HFF-Myc (cell line): ENCODE results near the gene KIF2A.

Source experiments
- DNase-seq: peaks from one replicate; pipeline ENCODE4 v3.0.0-alpha.2; 2011; ENCODE audit warnings: low read depth; ENCODE audit errors: extremely low read depth
- H3K4me3 ChIP-seq: replicated peaks from 2 replicates; pipeline ENCODE4 v1.5.1; 2011; ENCODE audit warnings: low read depth, mild to moderate bottlenecking, control low read depth, low read length
- TF ChIP-seq, protein P1 (sequence below): IDR thresholded peaks from 2 replicates; pipeline ENCODE4 v1.5.1; 2012; ENCODE audit warnings: mild to moderate bottlenecking, low read depth, low read length, control low read depth; ENCODE audit errors: missing control alignments

The KIF2A gene

DNA sequence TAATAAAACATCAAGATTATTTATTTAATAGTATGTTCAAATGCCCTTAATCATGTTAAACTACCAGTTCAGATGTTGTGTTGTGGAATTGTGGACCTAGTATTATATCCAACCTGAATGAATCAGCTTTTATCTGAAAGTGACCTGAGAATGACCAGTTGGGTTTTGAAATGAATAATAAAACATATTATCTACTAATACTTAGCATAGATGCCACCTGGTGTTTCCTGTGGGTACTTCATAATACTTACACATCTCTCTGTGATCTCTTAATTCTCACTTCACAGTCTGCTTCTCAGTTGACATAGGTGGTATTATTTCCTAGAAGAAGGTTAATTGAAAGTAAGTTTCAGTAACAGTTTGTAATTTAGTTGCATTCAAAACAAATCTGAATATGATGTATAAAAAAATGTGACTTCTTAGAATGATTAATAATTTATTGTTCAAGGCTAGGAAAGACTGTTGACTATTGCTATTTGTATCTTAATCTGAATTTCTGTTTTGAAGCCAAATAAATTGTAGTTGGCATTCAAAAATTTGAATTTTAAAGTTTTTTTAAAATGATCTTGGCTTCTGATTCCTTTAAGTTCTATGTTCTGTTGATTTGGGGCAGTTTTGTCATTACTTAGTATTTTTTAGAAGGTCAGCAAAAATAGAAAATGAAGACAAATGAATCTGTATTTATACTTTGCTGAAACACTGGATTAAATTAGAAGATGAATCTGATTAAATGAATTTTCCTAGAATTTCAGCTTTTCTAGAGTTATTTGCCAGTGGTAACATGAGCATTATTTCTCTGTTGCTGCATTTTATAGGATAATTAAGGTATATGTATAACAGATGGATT is 48.2 kb downstream of the KIF2A start:
- no peak overlapping the region for H3K4me3 ChIP-seq
- TF ChIP-seq, protein P1, sequence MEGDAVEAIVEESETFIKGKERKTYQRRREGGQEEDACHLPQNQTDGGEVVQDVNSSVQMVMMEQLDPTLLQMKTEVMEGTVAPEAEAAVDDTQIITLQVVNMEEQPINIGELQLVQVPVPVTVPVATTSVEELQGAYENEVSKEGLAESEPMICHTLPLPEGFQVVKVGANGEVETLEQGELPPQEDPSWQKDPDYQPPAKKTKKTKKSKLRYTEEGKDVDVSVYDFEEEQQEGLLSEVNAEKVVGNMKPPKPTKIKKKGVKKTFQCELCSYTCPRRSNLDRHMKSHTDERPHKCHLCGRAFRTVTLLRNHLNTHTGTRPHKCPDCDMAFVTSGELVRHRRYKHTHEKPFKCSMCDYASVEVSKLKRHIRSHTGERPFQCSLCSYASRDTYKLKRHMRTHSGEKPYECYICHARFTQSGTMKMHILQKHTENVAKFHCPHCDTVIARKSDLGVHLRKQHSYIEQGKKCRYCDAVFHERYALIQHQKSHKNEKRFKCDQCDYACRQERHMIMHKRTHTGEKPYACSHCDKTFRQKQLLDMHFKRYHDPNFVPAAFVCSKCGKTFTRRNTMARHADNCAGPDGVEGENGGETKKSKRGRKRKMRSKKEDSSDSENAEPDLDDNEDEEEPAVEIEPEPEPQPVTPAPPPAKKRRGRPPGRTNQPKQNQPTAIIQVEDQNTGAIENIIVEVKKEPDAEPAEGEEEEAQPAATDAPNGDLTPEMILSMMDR = peak; percentile 34
- peak; percentile 31 for DNase-seq

DNA sequence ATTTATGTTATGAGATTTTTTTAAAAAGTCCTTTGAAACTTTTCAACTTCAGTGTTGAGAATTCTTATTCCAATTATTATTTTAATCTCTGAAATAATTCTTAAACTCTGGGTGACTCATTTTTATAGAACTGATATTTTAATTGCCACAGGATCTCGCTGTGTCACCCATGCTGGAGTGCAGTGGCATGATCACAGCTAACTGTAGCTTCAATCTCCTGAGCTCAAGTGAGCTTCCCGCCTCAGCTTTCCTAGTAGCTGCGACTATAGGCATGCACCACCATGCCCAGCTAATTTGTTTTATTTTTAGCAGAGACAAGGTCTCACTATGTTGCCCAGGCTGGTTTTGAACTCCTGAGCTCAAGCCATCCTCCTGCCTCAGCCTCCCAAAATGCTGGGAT is 56.7 kb downstream of the KIF2A start:
- H3K4me3 ChIP-seq = no peak overlapping the region
- TF ChIP-seq, protein P1 = no peak
- DNase-seq = no peak

DNA sequence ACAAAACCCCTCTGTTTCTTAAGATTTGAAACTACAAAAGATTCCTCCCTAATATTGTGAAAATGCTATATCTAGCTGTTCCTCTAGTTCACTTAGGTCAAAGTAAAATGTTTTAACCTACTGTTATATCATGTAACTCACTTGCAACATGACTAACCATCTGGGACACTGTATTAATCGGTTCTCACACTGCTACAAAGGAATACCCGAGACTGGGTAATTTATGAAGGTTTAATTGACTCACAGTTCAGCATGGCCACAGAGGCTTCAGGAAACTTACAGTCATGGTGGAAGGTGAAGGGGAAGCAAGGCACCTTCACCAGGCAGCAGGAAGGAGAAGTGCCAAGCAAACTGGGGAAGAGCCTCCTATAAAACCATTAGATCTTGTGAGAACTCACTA is 63.0 kb downstream of the KIF2A start:
- TF ChIP-seq, protein P1 = no peak
- DNase-seq = no peak
- H3K4me3 ChIP-seq = no peak overlapping the region

DNA sequence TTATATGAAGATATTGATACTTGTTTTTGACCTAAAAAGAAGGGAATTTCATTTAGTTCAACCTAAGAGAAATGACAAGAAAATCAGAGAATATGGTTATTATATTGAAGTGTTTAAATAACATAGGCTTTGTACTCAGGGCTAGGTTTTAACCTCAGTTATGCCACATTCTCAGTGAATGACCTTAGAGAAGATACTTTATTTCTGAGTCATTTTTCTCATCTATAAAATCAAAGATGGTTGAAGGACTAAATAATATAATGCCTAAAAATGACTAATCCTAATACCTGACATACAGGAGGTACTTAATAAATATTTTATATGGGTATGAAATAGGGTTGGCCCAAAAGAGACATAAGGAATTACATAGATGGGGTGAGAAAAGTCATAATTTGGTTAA is 65.4 kb downstream of the KIF2A start:
- no peak for DNase-seq

DNA sequence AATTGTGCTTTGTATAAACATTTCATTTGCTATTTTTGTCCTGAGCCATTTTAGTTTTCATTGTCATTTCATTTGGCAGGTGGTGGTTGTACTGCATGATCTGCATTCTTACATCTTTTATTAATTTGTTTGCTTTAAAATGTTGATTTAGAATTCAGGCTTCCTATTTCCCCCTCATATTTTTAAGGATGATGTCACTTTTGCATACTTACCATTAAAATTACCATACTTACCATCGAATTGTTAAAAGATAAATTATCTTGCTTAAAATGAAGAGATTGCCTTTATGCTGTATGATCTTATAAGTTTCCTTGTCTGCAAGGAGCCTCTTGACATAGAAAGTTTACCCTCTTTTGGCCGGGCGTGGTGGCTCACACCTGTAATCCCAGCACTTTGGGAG is 66.6 kb downstream of the KIF2A start:
- no peak overlapping the region for H3K4me3 ChIP-seq
- TF ChIP-seq, protein P1 = no peak
- no peak for DNase-seq

More for the DNA sequence above, 65.4 kb downstream of the KIF2A start:
- H3K4me3 ChIP-seq = no peak overlapping the region
- TF ChIP-seq, protein P1 = no peak

DNA sequence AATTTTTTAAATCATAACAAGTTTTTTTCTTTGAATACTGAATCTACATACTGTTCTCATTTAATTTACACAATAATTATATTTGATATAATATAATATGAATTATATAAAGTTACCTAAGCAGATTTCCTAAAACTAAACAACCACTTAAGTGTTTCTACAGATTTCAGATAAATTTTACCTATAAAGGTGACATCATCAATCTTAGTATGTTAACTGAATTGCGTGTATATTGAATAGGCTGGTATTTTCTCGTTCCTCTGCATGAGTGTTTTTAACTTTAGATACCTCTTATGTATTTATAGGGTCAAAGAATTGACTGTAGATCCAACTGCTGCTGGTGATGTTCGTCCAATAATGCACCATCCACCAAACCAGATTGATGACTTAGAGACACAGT is 67.4 kb downstream of the KIF2A start:
- TF ChIP-seq, protein P1 = no peak
- no peak for DNase-seq
- no peak overlapping the region for H3K4me3 ChIP-seq
